Measurements from ENCODE around the gene GALNT13.

The GALNT13 gene

DNA sequence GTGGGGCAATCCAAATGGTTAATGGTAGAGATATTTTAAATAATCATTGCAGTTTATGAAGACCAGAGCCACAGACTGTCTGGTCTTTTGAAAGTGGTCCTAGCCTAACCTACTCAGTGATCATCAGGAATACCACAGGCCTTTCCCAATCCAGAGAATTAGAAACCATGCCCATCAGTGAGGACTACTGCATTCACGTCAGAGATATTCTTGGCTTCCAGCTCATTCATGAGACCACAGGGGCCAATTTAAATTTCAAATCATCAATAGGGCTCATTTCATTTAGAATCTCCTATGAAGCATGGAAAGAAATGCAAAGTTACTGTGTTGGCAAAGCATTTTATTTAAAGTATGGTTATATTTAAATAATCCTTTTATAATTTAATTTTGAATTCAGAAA, 464.5 kb downstream of the GALNT13 start:
- no peak for DNase-seq

DNA sequence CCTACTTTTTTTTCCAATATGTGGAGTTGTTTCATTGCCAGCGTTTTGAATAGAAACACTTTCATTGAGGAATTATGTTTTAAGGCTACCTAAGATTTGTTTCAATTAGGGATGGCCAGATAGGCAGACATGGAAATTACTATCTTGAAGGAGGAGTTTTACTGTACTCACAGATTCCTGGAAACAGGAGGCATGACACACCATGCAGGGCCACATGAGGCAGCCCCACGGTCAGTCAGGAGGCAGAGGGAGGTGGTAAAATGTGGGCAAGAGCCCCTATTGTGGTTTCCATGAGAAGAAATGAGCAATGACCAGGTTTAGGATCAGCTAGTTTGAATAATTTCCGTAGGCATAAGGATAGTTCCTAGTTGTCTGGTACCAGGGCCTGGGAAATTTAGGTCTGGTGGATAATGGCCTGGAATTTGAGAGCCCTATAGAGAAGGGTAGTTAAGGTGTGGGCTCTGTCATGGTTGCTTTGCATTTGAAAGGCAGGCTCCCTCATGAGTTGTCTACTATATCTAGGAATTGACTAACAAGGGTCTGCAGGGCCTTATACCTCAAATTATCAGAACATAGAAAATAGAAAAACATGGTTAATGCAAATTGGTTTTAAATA, 466.7 kb downstream of the GALNT13 start:
- no peak for DNase-seq

- no peak for DNase-seq
Observed at GRCh38 chr2:154343282-154343681, 471.6 kb downstream of the GALNT13 start.

- DNase-seq = no peak
Observed at GRCh38 chr2:154350911-154351310, 479.2 kb downstream of the GALNT13 start.

- DNase-seq = no peak
Observed at GRCh38 chr2:154361276-154361675, 489.6 kb downstream of the GALNT13 start.

- no peak for DNase-seq
Observed at GRCh38 chr2:154368153-154368552, 496.4 kb downstream of the GALNT13 start.

GRCh38 chr2:154370873-154371272, 499.2 kb downstream of the GALNT13 start:
- DNase-seq = no peak

- no peak for DNase-seq
Observed at GRCh38 chr2:154374416-154374815, 502.7 kb downstream of the GALNT13 start.

GRCh38 chr2:154375579-154375931, 503.8 kb downstream of the GALNT13 start:
- peak; percentile 57 for DNase-seq

DNA sequence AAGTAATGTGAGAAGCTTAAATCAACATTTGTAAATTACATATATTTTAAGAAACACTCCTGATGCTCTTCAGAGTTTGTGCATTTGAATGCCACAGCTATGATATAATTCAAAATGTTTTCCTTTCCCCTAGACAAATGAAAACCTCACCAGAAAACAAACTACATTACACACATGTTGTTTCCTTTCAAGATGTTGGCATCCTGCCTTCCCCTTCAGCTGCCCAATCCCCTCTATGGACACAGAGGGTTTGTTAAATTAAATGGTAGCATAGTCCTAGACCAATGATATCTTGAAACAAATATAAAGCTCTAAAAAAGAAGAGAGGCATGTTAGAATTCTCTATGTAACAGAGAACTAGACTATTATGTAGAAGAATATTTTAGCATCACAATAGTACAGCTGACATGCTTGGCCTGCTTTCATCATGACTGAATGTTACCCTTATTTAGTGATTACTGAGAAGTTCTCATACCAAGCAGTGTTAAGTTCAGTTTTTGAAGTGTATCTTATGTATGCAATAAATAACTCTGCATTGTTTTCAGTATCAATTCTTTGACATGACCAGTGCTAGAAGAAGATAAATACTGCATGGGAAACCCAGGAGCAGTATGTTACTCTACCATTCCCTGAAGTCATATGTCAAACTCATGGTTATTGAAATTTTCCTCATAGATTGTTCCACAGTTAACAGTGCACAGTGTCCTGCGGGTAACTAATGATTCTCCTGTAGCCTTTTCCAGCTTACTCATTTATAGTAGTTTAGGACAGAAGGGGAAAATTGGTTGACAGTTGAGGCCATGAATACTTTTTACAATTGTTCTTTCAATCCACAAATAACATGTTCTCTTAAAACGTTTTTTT, 510.4 kb downstream of the GALNT13 start:
- no peak for DNase-seq

GRCh38 chr2:154386186-154386585, 514.5 kb downstream of the GALNT13 start:
- DNase-seq = no peak

GRCh38 chr2:154391051-154391450, 519.3 kb downstream of the GALNT13 start:
- no peak for DNase-seq

DNA sequence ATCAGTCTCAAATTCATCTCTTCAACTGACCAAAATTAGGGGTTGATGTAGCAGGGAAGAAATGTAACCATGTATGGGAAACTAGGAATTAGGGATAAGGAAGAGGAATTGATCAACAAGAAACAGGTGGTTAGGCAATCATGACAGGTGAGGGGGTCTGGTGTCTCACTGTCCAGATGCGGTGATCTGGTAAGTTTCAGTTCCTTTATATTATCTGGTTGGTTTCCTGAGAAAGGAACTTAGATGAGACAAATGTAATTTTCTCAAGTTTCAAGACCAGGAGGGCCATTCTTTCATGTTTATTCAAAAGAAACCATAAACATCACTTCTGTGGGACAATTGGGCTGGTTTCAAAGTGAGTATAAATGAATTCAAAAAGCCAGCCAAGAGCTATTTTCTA, 520.5 kb downstream of the GALNT13 start:
- no peak for DNase-seq

GRCh38 chr2:154394600-154394999, 522.9 kb downstream of the GALNT13 start:
- no peak for DNase-seq

GRCh38 chr2:154400563-154401290, 529.0 kb downstream of the GALNT13 start:
- DNase-seq = no peak

DNA sequence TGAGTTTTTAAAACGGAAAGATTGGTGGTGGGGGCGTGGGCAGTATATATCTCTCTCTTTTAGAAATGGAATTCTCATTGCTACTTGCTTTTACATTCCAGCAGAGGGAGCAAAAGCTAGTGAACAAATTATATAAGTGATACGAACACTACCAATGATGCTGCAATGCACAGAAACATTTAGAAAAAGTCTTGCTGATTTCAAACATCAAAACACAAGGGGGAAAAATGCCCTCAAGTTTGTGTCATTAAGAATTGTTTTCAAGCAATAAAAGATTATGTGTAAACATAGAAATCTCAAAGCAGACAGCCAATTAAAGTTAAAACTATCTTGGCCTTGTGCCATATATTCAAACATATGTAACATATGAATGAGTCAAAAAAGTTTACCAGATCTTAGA, 530.5 kb downstream of the GALNT13 start:
- DNase-seq = no peak

- no peak for DNase-seq
Observed at GRCh38 chr2:154403242-154403790, 531.6 kb downstream of the GALNT13 start.

DNA sequence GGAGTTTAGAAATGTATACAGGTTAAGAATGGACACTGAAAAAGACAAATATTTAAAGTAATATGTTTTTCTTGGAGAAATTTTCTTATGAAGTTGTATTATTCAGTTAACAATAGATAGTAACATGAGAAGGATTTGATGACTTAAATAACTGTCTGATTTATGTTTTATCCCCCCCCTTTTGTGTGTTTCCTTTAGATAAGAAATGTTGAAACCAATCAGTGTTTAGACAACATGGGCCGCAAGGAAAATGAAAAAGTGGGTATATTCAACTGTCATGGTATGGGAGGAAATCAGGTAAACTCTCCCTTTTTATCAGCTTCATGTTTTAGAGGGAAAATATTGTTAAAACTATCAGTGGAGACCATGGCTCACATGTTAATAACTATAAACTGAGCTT, 537.1 kb downstream of the GALNT13 start:
- DNase-seq = no peak

DNA sequence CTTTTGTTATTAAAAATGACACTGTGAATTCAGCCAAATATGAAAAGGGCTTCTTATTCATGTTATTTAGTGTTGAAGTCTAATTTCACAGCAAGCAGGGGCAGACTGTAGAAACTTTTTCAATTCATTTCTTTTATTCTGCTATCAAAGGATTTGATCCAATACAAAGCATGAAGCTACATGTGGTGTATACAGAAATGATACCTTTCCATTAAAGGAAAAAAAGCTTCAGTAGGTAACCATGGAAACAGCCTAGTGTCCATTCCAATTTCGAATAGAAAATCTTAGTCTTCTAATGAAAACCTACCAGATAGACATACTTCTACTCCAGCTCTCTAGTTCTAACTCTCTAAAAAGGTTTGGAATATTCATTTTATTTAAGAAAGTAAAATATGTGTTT, 550.5 kb downstream of the GALNT13 start:
- no peak for DNase-seq

DNA sequence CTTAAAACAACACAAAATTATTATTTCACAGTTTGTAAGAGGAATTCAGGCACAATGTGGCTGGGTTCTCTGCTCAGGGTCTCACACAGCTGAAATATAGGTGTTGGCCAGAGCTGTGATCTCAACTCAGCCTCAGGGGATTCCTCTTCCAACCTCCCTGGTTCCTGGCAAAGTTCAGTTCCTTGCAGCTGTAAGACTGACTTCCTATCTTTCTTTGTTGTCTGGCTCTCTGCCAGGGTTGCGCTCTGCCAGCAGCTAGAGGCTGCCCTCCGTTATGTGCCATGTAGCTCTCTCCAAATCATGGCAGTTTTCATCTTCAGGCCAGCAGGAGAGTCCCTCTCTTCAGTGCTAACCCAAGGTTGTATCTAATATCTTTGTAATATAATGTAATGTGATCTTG, 554.3 kb downstream of the GALNT13 start:
- no peak for DNase-seq

GRCh38 chr2:154427453-154427852, 555.7 kb downstream of the GALNT13 start:
- no peak for DNase-seq

GRCh38 chr2:154428022-154428421, 556.3 kb downstream of the GALNT13 start:
- no peak for DNase-seq

DNA sequence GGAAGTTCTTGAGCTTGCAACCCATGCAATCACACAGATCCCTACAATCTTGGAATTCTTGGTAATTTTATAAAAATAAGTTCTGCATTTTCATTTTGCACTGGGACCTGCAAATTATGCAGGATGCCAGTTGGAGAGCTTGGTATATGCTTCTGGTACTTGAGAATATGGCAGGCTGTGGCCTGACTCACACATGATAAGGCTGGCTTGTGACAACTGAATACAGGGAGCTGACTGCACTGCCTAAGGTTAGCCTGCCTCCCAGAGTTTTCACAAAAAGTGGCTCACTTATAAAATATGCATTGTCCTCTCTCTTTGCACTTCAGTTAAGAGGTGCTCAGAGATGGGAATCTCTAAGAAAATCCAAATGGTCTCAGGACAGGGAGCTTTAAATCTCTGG, 561.3 kb downstream of the GALNT13 start:
- no peak for DNase-seq

GRCh38 chr2:154437104-154437503, 565.4 kb downstream of the GALNT13 start:
- DNase-seq = no peak

Data from NCI-H2081 treated with DMSO at 0.1 percent for 48 hours (cell line).